ENCODE data around the gene KLK3.

Gene KLK3

GRCh38 chr19:50830266-50831025, 24.3 kb upstream of the KLK3 start:
- DNase-seq (ENCODE audit: extremely low read depth in 1 of 2, low read depth in 1 of 2) = no peak

DNA sequence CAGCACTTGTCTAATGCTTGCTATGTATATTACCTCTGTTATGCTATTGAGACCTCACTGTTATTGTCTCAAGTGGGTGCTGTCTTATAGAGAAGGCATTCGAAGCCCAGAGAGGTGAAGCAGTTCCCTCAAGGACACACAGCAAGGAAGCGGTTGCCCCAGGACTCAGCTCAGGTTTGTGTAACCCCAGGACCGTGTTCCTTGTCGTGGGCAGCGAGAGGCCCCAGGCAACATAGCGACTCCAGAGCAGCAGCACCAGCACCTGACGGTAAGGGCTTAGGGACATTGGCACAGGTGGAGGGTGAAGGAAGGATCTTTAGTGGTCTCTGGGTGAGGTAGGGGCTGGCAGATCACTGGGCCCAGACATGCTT, 23.7 kb upstream of the KLK3 start:
- no peak for DNase-seq (ENCODE audit: extremely low read depth in 1 of 2, low read depth in 1 of 2)

- no peak for DNase-seq (ENCODE audit: extremely low read depth in 1 of 2, low read depth in 1 of 2)
Measured at GRCh38 chr19:50832666-50833065, 22.0 kb upstream of the KLK3 start.

DNA sequence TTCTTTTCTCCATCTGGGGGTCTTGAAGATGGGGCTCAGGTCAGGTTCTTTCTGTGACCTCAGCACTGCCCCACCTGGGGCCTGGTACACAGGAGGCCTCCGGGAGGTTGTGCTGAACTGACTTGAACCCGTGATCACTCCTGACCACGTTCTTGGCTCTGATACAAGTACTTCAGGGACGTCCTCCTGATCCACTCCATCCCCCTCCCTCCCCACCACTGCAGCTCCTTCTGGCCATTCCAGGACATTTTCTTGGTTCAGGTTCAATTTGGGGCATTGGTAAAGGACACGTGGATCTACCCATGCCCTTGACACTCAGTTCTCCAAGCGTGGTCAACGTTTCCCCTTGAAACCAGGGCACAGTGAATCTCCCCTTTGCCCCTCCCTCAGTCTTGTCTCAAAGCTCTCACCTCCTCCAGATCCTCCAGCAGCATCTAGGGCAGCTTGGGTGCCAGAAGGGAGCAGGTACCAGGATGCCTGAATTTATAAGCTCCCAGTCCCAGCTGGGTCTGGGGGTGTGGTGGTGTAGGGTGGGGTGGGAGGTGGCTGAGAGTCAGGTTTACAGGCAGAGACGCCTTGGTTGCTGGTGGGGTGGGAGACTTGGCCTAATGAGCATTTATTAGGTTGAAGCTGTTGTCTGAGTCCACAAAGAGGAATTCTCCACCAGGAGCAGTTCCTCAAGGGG, 21.5 kb upstream of the KLK3 start, which contains the start of gene KLK15:
KLK15 (minus strand) TSS at position 458 of the 685 bp plus-strand sequence. CDS start 2,082 bp downstream, outside the sequence.
- DNase-seq (ENCODE audit: extremely low read depth in 1 of 2, low read depth in 1 of 2) = no peak

GRCh38 chr19:50833802-50834167, 20.9 kb upstream of the KLK3 start:
- no peak for DNase-seq (ENCODE audit: extremely low read depth in 1 of 2, low read depth in 1 of 2)

DNA sequence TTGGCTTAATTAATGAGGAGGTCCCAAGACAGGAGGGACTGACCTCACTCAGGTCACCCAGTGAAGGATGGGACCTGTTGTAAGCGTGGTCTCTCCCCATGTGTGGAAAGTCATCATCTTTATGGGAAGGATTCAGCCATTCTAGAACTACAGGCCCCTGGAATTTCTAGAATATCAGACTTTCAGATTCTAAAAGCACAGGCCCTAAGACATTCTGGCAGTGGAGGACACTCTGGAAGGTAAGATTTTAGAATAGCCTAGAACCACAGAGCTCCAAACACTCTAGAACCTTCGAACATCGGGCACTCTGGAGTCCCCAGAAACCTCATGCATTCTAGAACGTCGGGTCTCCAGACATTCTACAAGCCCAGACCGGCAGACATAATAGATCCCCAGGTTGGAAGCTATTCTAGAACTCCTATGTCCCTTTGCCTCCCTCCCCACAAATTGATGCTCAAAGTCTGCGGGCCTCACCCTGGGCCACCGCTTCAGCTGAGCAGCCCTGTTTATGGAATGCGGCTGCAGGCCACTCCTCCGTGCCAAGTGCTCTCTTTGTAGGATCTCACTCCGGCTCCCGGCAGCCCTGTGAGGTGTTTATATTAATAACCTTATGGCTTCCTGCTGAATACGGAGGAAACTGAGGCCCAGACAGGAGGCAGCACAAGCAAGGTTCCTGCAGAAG, 19.5 kb upstream of the KLK3 start:
- DNase-seq (ENCODE audit: extremely low read depth in 1 of 2, low read depth in 1 of 2) = no peak

GRCh38 chr19:50835785-50836542, 18.8 kb upstream of the KLK3 start:
- peak in 1 of 2 donors; percentile 48 for DNase-seq (ENCODE audit: extremely low read depth in 1 of 2, low read depth in 1 of 2)

GRCh38 chr19:50836543-50837195, 18.0 kb upstream of the KLK3 start:
- DNase-seq (ENCODE audit: extremely low read depth in 1 of 2, low read depth in 1 of 2) = no peak

DNA sequence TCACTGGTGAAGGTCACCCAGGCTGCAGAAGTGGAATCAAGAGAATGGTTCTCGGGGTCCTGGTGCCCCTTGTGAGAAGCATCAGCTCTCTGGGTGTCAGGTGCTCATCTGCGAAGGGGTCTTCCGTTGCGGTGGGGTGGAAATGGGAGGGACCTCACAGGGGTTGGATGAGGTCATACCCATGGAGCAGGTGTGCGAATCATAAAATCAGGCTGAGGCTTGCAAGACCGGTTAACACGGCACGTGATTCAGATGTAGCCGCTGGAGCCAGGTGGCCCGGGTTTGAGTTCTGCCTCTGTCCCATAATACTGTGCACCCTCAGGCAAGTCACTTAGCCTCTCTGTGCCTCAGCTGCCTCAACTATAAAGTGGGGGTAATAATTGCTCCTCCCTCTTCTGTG, 17.4 kb upstream of the KLK3 start:
- DNase-seq (ENCODE audit: extremely low read depth in 1 of 2, low read depth in 1 of 2) = no peak

GRCh38 chr19:50838239-50838638, 16.5 kb upstream of the KLK3 start:
- no peak for DNase-seq (ENCODE audit: extremely low read depth in 1 of 2, low read depth in 1 of 2)

- no peak for DNase-seq (ENCODE audit: extremely low read depth in 1 of 2, low read depth in 1 of 2)
Measured at GRCh38 chr19:50839712-50840655, 14.7 kb upstream of the KLK3 start.

DNA sequence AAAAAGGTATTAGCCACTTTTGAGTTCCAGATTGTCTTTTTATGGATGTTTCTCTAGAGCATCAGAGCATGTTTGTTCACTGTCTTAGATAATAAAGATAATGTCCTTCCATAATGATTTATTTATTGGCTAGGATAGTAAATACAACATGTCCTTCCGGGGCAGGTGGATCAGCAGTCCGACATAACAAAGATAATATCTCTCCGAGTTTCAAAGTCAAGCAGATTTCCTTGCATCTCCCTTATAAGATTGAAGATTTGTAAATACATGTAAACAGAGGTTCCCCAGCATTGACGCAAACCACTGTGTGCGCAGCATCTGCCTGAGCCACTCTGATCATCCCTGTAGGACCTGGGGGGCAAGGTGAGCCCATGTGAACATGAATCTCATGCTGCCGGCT, 12.6 kb upstream of the KLK3 start:
- DNase-seq (ENCODE audit: extremely low read depth in 1 of 2, low read depth in 1 of 2) = no peak

- no peak for DNase-seq (ENCODE audit: extremely low read depth in 1 of 2, low read depth in 1 of 2)
Measured at GRCh38 chr19:50843205-50843604, 11.5 kb upstream of the KLK3 start.

GRCh38 chr19:50843701-50844221, 11.0 kb upstream of the KLK3 start:
- no peak for DNase-seq (ENCODE audit: extremely low read depth in 1 of 2, low read depth in 1 of 2)

GRCh38 chr19:50844296-50844935, 10.3 kb upstream of the KLK3 start:
- no peak for DNase-seq (ENCODE audit: extremely low read depth in 1 of 2, low read depth in 1 of 2)

DNA sequence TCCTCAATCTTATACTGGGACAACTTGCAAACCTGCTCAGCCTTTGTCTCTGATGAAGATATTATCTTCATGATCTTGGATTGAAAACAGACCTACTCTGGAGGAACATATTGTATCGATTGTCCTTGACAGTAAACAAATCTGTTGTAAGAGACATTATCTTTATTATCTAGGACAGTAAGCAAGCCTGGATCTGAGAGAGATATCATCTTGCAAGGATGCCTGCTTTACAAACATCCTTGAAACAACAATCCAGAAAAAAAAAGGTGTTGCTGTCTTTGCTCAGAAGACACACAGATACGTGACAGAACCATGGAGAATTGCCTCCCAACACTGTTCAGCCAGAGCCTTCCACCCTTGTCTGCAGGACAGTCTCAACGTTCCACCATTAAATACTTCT, 4.0 kb upstream of the KLK3 start:
- no peak for DNase-seq (ENCODE audit: extremely low read depth in 1 of 2, low read depth in 1 of 2)

DNA sequence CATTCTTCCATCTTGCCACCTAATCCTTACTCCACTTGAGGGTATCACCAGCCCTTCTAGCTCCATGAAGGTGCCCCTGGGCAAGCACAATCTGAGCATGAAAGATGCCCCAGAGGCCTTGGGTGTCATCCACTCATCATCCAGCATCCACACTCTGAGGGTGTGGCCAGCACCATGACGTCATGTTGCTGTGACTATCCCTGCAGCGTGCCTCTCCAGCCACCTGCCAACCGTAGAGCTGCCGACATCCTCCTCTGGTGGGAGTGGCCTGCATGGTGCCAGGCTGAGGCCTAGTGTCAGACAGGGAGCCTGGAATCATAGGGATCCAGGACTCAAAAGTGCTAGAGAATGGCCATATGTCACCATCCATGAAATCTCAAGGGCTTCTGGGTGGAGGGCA, 3.1 kb upstream of the KLK3 start:
- DNase-seq (ENCODE audit: extremely low read depth in 1 of 2, low read depth in 1 of 2) = no peak

- DNase-seq (ENCODE audit: extremely low read depth in 1 of 2, low read depth in 1 of 2) = no peak
Measured at GRCh38 chr19:50857366-50857765, 2.7 kb downstream of the KLK3 start.

GRCh38 chr19:50858886-50859285, 4.2 kb downstream of the KLK3 start:
- no peak for DNase-seq (ENCODE audit: extremely low read depth in 1 of 2, low read depth in 1 of 2)
